Ishikawa (cell line): ENCODE results near the gene MTMR10.
A peak's percentile ranks its signal among the peaks of the same experiment; 100 is the strongest.

Experiments
- CEBPB ChIP-seq: IDR thresholded peaks from 2 replicates; pipeline ENCODE4 v1.6.1; 2012
- CREB1 ChIP-seq: IDR thresholded peaks from 2 replicates; pipeline ENCODE4 v1.6.1; 2012; ENCODE audit warnings: low read depth
- EGR1 ChIP-seq: IDR thresholded peaks from 2 replicates; pipeline ENCODE4 v1.6.1; 2012
- EP300 ChIP-seq: IDR thresholded peaks from 2 replicates; pipeline ENCODE4 v1.6.1; 2012; ENCODE audit warnings: borderline replicate concordance
- FOXM1 ChIP-seq: IDR thresholded peaks from 2 replicates; pipeline ENCODE4 v1.6.1; 2012; ENCODE audit warnings: low read depth, borderline replicate concordance
- NFIC ChIP-seq: IDR thresholded peaks from 2 replicates; pipeline ENCODE4 v1.6.1; 2012
- RAD21 ChIP-seq: IDR thresholded peaks from 2 replicates; pipeline ENCODE4 v1.6.1; 2012; ENCODE audit warnings: low read depth
- REST ChIP-seq: IDR thresholded peaks from 2 replicates; pipeline ENCODE4 v1.6.1; 2012; ENCODE audit warnings: low read depth, mild to moderate bottlenecking
- TAF1 ChIP-seq: IDR thresholded peaks from 2 replicates; pipeline ENCODE4 v1.6.1; 2012; ENCODE audit warnings: low read depth, mild to moderate bottlenecking
- TCF12 ChIP-seq: IDR thresholded peaks from 2 replicates; pipeline ENCODE4 v1.6.1; 2012; ENCODE audit warnings: low read depth
- TEAD4 ChIP-seq: IDR thresholded peaks from 2 replicates; pipeline ENCODE4 v1.6.1; 2012
- USF1 ChIP-seq: IDR thresholded peaks from 2 replicates; pipeline ENCODE4 v1.6.1; 2012
- YY1 ChIP-seq: IDR thresholded peaks from 2 replicates; pipeline ENCODE4 v1.6.1; 2012; ENCODE audit warnings: low read depth
- ZBTB7A ChIP-seq: IDR thresholded peaks from 2 replicates; pipeline ENCODE4 v1.6.1; 2012; ENCODE audit warnings: low read depth
- TF ChIP-seq, protein P1 (sequence below): IDR thresholded peaks from 2 replicates; pipeline ENCODE4 v1.6.1; 2012

Gene MTMR10

GRCh38 chr15:30985081-30985531 lies 6.3 kb downstream of the MTMR10 start:
- no peak for TF ChIP-seq TEAD4
- TF ChIP-seq, protein P1, sequence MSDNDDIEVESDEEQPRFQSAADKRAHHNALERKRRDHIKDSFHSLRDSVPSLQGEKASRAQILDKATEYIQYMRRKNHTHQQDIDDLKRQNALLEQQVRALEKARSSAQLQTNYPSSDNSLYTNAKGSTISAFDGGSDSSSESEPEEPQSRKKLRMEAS: no peak
- no peak for TF ChIP-seq TCF12
- TF ChIP-seq CEBPB: no peak
- no peak for TF ChIP-seq TAF1
- TF ChIP-seq YY1: no peak
- no peak for TF ChIP-seq USF1
- no peak for TF ChIP-seq FOXM1
- no peak for TF ChIP-seq ZBTB7A
- TF ChIP-seq EP300: no peak
- TF ChIP-seq NFIC: no peak
- TF ChIP-seq REST: no peak
- TF ChIP-seq EGR1: no peak
- no peak for TF ChIP-seq CREB1
- no peak for TF ChIP-seq RAD21

DNA sequence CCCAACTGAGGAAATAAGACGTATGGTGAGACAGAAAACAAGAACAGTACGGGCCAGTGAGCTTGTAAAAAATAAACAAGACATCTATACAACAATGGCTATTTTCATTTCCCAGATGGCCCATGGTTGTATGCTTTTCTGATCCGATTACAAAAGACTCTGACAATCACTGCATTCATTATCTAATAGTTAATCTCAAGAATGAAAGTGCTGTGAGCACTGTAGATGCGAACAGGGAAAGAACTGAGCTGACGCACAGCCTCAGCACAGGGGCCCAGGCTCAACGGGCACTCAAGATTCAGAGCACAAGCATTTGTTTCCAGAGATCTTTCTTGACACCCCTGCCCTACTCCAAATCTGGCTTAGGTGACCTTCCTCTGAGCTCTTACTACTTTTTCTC lies 6.9 kb downstream of the MTMR10 start:
- no peak for TF ChIP-seq RAD21
- TF ChIP-seq FOXM1: no peak
- TF ChIP-seq EP300: no peak
- TF ChIP-seq, protein P1: no peak
- TF ChIP-seq TAF1: no peak
- no peak for TF ChIP-seq TEAD4
- TF ChIP-seq ZBTB7A: no peak
- TF ChIP-seq REST: no peak
- no peak for TF ChIP-seq TCF12
- TF ChIP-seq CREB1: no peak
- no peak for TF ChIP-seq CEBPB
- TF ChIP-seq USF1: no peak
- no peak for TF ChIP-seq YY1
- TF ChIP-seq EGR1: no peak
- TF ChIP-seq NFIC: no peak

DNA sequence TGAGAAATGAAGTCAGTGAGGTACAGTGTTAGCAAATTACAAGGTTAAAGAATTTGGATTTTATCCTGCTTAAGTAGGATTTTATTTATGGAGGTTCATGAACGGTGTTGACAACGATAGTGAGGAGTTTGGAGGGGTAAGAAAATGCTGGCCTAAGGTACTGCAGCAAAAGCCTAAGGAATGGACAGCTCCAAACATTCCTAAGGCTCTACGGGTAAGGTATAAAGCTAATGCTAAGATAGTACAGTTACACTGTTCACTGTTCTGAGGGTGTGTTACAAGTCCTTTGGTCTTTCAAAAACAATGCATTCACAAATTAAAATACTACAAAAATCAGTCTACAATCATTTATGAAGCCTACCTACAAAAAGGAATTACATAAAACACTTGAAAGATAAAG lies 7.3 kb downstream of the MTMR10 start:
- TF ChIP-seq TAF1: no peak
- TF ChIP-seq RAD21: no peak
- TF ChIP-seq REST: peak; percentile 52; the same call in 1 of the 2 replicates
- TF ChIP-seq YY1: no peak
- TF ChIP-seq TCF12: no peak
- TF ChIP-seq ZBTB7A: no peak
- no peak for TF ChIP-seq EGR1

GRCh38 chr15:30979457-30979856 lies 12.0 kb downstream of the MTMR10 start:
- TF ChIP-seq YY1: no peak
- TF ChIP-seq CEBPB: no peak
- TF ChIP-seq TCF12: no peak
- TF ChIP-seq EP300: no peak
- no peak for TF ChIP-seq NFIC
- no peak for TF ChIP-seq FOXM1
- TF ChIP-seq EGR1: no peak
- TF ChIP-seq CREB1: no peak
- TF ChIP-seq, protein P1: no peak
- TF ChIP-seq ZBTB7A: no peak
- TF ChIP-seq TEAD4: no peak
- TF ChIP-seq TAF1: no peak
- TF ChIP-seq USF1: no peak
- no peak for TF ChIP-seq RAD21
